ENCODE data around the gene AURKB. TPM values are rescaled to one million over a fixed set of nuclear protein-coding genes. Genes with fewer than 3 reads are reported as not detected.

Gene AURKB
- total and polyA plus RNA-seq, 2 of the 13 experiments (the other 11 are each of a cell fraction or from before 2014, with no cell fraction given), result 29.5 to 75.3 TPM

- TF ChIP-seq ARID4A (CRISPR knock-in tag; IDR thresholded peaks at IDR 0.05; ENCODE audit: borderline replicate concordance), result peak; percentile 49; the same call in 1 of the 2 replicates
- peak; percentile 91 for TF ChIP-seq RBM22 (optimal IDR thresholded peaks at IDR 0.05; ENCODE audit: low read length)
- 0 out of 2 replicates have a peak, but pooled peaks have one; percentile 10 for TF ChIP-seq ZNF563 (CRISPR knock-in tag; IDR thresholded peaks at IDR 0.05)
- TF ChIP-seq SP5 (CRISPR knock-in tag; IDR thresholded peaks at IDR 0.05; ENCODE audit: borderline replicate concordance, low read depth), result peak; percentile 51; the same call in 1 of the 2 replicates
- TF ChIP-seq REL (CRISPR knock-in tag; conservative IDR thresholded peaks at IDR 0.05), result no peak
- no peak; the same call in none of the 2 replicates for TF ChIP-seq ZMYM2 (CRISPR knock-in tag; IDR thresholded peaks at IDR 0.05)
- no peak for TF ChIP-seq ZNF672 (CRISPR knock-in tag; IDR thresholded peaks at IDR 0.05)
- TF ChIP-seq RBFOX2 (IDR thresholded peaks at IDR 0.05; ENCODE audit: low read depth, low read length), result peak; percentile 83
- TF ChIP-seq ZNF530 (CRISPR knock-in tag; IDR thresholded peaks at IDR 0.05; ENCODE audit: low read depth), result no peak
- TF ChIP-seq EED (CRISPR knock-in tag; IDR thresholded peaks at IDR 0.05), result peak; percentile 68; the same call in 1 of the 2 replicates
- peak; percentile 10 for TF ChIP-seq TBL1XR1 (IDR thresholded peaks at IDR 0.05; ENCODE audit: borderline replicate concordance, low read length, partially characterized antibody)
- TF ChIP-seq RAD21 (CRISPR knock-in tag; IDR thresholded peaks at IDR 0.05), result peak; percentile 31
- no peak for TF ChIP-seq RORA (CRISPR knock-in tag; IDR thresholded peaks at IDR 0.05)
- TF ChIP-seq ZKSCAN1 (IDR thresholded peaks at IDR 0.05; ENCODE audit: low read length), result peak; percentile 14; the same call in 1 of the 2 replicates
- TF ChIP-seq HOXA3 (CRISPR knock-in tag; IDR thresholded peaks at IDR 0.05), result peak; percentile 84
- TF ChIP-seq SOX6 (IDR thresholded peaks at IDR 0.05), result no peak
- TF ChIP-seq SOX6 (CRISPR knock-in tag; IDR thresholded peaks at IDR 0.05), result 0 out of 2 replicates have a peak, but pooled peaks have one; percentile 11
- TF ChIP-seq ATF4 (CRISPR knock-in tag; IDR thresholded peaks at IDR 0.05), result peak in 1 of 2 experiments; percentile 36; a peak in 1 of 4 replicates
- TF ChIP-seq ZBED4 (CRISPR knock-in tag; IDR thresholded peaks at IDR 0.05; ENCODE audit: borderline replicate concordance), result peak; percentile 80
- peak; percentile 37; the same call in 1 of the 2 replicates for TF ChIP-seq ZSCAN31 (CRISPR knock-in tag; IDR thresholded peaks at IDR 0.05; ENCODE audit: low read depth)
Measured at GRCh38 chr17:8222630-8223355, 12.4 kb upstream of the AURKB start (continued).

Data from HepG2 (cell line).